Osteocyte (in vitro differentiated cells): Measurements from ENCODE around the gene GABRA4. TPM values are rescaled to one million over a fixed set of nuclear protein-coding genes. Genes with fewer than 3 reads are reported as not detected.

Experiments used
- DNase-seq: peaks from one replicate; pipeline ENCODE4 v3.0.0; 2021; ENCODE audit warnings: mixed read lengths; ENCODE audit not compliant: unreplicated experiment; ENCODE audit errors: extremely low spot score
- H3K27ac Mint-ChIP-seq: one replicate; pipeline ENCODE4 v1.8.0; 2021; ENCODE audit warnings: mild to moderate bottlenecking, mixed read lengths; ENCODE audit not compliant: unreplicated experiment
- H3K27me3 Mint-ChIP-seq: one replicate; pipeline ENCODE4 v1.8.0; 2021; ENCODE audit warnings: mixed read lengths; ENCODE audit not compliant: unreplicated experiment
- H3K36me3 Mint-ChIP-seq: one replicate; pipeline ENCODE4 v1.8.0; 2021; ENCODE audit warnings: mixed read lengths; ENCODE audit not compliant: unreplicated experiment
- H3K4me1 Mint-ChIP-seq: one replicate; pipeline ENCODE4 v1.8.0; 2021; ENCODE audit warnings: mixed read lengths; ENCODE audit not compliant: unreplicated experiment
- H3K4me3 Mint-ChIP-seq: one replicate; pipeline ENCODE4 v1.8.0; 2021; ENCODE audit warnings: mild to moderate bottlenecking, moderate library complexity, mixed read lengths; ENCODE audit not compliant: unreplicated experiment
- H3K9me3 Mint-ChIP-seq: one replicate; pipeline ENCODE4 v1.8.0; 2021; ENCODE audit warnings: mixed read lengths; ENCODE audit not compliant: unreplicated experiment
- total RNA-seq: library from RNA; stranded (reverse); gene quantifications from 2 replicates; pipeline ENCODE4 v1.2.1, GENCODE V29; 2021
- TF ChIP-seq, protein P1 (sequence below): fragments of 200-600 bp; sonication (generic); IDR thresholded peaks from 2 replicates; pipeline ENCODE4 v1.5.0; 2021; ENCODE audit warnings: antibody characterized with exemption, mild to moderate bottlenecking, moderate library complexity

The GABRA4 gene
- total RNA-seq, 1 donor from 2014 or later: not detected

DNA sequence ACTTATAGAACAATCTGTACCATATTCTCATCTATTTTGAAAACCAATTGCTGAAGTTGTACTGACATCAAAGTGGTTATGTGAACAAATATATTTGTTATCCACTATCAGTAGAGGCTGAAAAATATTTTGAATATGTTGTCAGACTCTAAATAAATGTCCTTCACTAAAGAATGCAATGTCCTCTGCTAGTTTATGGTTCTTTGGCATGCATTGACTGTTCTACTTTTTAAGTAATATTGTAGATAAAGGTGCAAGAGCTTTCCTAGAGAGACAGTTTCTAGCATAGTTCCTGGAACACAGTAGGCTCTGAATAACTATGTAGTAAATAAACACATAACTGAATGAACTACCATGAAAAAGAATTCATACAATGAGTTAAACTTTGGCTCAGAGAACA lies 66.2 kb downstream of the GABRA4 start:
- H3K36me3 Mint-ChIP-seq: no peaks in the 10 kb centered on the region
- no peaks in the 10 kb centered on the region for H3K9me3 Mint-ChIP-seq

DNA sequence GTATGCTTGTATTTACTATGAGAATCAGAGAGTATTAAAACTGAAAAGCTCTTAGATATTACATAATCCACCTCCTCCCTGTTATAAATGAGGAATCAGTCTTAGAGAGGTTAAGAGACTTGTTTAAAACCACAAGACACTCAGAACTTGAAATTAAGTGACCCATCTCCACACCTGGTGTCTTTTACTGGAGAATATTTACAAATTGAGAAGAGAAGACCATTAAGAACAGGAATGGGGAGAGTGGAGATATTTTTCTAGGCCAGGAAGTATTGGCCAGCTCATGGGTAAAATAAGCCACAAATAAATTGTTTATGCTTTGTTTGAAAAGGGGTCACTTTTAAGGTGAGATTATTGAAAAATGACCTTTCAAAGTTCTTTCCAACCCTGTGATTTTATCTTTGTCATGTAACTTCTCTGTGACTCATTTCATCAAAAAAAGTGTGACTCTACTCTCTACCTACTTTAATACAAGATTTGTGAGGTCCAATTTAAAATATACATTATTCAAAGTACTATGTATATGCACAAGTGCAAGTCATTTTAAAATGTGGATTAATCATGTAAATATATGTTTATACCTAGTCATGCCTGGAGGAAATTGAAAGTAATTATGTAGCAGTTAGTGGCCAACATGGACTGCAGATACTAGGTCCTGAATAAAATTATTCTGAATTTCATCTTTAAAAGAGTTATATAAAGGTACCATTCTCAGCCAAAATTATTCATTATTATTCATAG lies 68.4 kb downstream of the GABRA4 start:
- no peak overlapping the region for H3K4me3 Mint-ChIP-seq

More for the DNA sequence above, 66.2 kb downstream of the GABRA4 start:
- Mint-ChIP-seq H3K4me3 (no peak overlapping the region), H3K4me1 (no peaks in the 10 kb centered on the region), H3K27me3 (peaks cover 58% of the 10 kb centered on the region), H3K27ac (no peak overlapping the region)
- TF ChIP-seq, protein P1, sequence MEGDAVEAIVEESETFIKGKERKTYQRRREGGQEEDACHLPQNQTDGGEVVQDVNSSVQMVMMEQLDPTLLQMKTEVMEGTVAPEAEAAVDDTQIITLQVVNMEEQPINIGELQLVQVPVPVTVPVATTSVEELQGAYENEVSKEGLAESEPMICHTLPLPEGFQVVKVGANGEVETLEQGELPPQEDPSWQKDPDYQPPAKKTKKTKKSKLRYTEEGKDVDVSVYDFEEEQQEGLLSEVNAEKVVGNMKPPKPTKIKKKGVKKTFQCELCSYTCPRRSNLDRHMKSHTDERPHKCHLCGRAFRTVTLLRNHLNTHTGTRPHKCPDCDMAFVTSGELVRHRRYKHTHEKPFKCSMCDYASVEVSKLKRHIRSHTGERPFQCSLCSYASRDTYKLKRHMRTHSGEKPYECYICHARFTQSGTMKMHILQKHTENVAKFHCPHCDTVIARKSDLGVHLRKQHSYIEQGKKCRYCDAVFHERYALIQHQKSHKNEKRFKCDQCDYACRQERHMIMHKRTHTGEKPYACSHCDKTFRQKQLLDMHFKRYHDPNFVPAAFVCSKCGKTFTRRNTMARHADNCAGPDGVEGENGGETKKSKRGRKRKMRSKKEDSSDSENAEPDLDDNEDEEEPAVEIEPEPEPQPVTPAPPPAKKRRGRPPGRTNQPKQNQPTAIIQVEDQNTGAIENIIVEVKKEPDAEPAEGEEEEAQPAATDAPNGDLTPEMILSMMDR: no peak
- no peak for DNase-seq

DNA sequence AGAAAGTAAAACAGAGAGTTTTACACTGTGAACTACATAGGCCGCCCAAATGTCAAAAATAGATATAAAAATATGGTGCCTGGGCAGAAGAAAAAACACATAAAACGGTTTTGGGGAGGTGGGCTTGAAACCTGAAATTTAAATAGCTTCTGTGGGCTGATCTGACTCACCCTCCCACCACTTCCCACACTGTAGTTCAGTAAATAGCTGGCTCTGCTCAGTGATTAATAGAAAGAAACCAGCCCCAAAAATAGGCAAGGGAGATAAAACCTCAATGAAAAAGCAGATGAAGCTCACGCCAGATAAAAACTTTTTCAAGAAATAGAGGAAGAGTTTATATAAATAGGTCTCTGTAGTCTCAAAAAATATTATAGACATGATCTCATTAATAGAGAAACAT lies 71.2 kb downstream of the GABRA4 start:
- TF ChIP-seq, protein P1: no peak
- Mint-ChIP-seq H3K27ac (no peak overlapping the region), H3K9me3 (no peaks in the 10 kb centered on the region), H3K27me3 (peaks cover 47% of the 10 kb centered on the region), H3K36me3 (no peaks in the 10 kb centered on the region), H3K4me3 (no peak overlapping the region), H3K4me1 (no peaks in the 10 kb centered on the region)
- DNase-seq: no peak

More for the DNA sequence above, 68.4 kb downstream of the GABRA4 start:
- no peaks in the 10 kb centered on the region for H3K36me3 Mint-ChIP-seq
- no peak for DNase-seq
- no peaks in the 10 kb centered on the region for H3K4me1 Mint-ChIP-seq
- TF ChIP-seq, protein P1: no peak
- no peaks in the 10 kb centered on the region for H3K9me3 Mint-ChIP-seq
- H3K27ac Mint-ChIP-seq: no peak overlapping the region
- peaks cover 53% of the 10 kb centered on the region for H3K27me3 Mint-ChIP-seq

DNA sequence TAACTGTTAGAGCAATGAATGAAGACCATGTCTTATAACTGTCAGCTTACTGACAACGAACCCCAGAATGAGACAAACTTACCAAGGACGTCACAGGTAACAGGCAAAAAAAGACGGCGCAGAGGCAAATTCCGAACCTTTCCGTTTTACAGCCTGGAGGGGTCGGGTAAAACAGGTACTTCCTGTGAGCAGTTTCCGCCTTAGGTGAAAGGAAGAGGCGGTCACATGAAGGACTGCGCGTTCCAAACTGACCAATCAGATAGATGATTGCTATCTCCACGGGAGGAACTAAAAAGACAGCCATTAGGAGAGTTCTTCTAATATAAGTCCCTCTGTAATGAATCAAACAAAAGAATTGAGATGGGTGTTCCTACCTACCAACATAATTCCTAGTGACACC lies 84.3 kb downstream of the GABRA4 start, which contains the start of gene COX7B2:
COX7B2 (minus strand) TSS at position 168 of the 400 bp plus-strand sequence. CDS start 174,053 bp downstream, outside the sequence.
- Mint-ChIP-seq H3K9me3 (no peaks in the 10 kb centered on the region), H3K27ac (no peak within 1 kb of the TSS), H3K4me1 (no peaks in the 10 kb centered on the region), H3K36me3 (no peaks in the 10 kb centered on the region), H3K4me3 (no peak within 1 kb of the TSS), H3K27me3 (peaks cover 10% of the 10 kb centered on the region)
- TF ChIP-seq, protein P1: no peak
- DNase-seq: no peak

DNA sequence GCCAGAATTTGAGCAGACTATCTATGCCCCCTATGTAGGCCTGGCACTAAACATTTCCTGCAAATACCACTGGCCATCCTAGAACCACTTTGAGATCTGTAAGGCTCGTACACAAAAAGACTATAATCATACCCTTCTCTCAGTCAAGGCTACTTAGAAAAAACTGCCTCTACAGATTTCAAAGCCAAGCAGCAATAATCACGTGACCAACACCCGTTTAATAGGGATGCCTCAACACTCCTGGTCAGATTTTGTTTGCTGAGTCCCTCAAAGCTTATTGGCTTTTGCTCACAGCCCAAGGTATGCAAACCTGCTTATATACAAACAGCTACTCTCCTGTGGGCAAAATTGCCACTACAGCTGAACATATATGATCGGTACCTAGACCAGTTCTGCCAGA lies 85.2 kb downstream of the GABRA4 start:
- Mint-ChIP-seq H3K36me3 (no peaks in the 10 kb centered on the region), H3K27ac (no peak overlapping the region), H3K27me3 (peaks cover 10% of the 10 kb centered on the region), H3K4me1 (no peaks in the 10 kb centered on the region), H3K4me3 (no peak overlapping the region), H3K9me3 (no peaks in the 10 kb centered on the region)
- TF ChIP-seq, protein P1: no peak
- DNase-seq: no peak
